ENCODE results near the gene CD200.

Gene CD200

GRCh38 chr3:112388972-112389371, 56.0 kb downstream of the CD200 start:
- DNase-seq (ENCODE audit: low read depth): no peak
- no peak overlapping the region for H3K4me3 ChIP-seq (ENCODE audit: low read length)
- TF ChIP-seq CTCF (conservative IDR thresholded peaks at IDR 0.05; ENCODE audit: low read length): no peak

GRCh38 chr3:112389961-112390360, 57.0 kb downstream of the CD200 start:
- DNase-seq (ENCODE audit: low read depth): no peak
- no peak overlapping the region for H3K4me3 ChIP-seq (ENCODE audit: low read length)
- no peak for TF ChIP-seq CTCF (conservative IDR thresholded peaks at IDR 0.05; ENCODE audit: low read length)

- peak; percentile 95 for DNase-seq (ENCODE audit: low read depth)
- TF ChIP-seq CTCF (conservative IDR thresholded peaks at IDR 0.05; ENCODE audit: low read length): no peak
- H3K4me3 ChIP-seq (ENCODE audit: low read length): peak overlapping the region; percentile 18; the same call in 1 of the 2 replicates
Observed at GRCh38 chr3:112390783-112391641, 58.1 kb downstream of the CD200 start.

GRCh38 chr3:112391648-112392047, 58.7 kb downstream of the CD200 start:
- TF ChIP-seq CTCF (conservative IDR thresholded peaks at IDR 0.05; ENCODE audit: low read length): no peak
- DNase-seq (ENCODE audit: low read depth): no peak
- H3K4me3 ChIP-seq (ENCODE audit: low read length): no peak overlapping the region

- no peak for TF ChIP-seq CTCF (conservative IDR thresholded peaks at IDR 0.05; ENCODE audit: low read length)
- H3K4me3 ChIP-seq (ENCODE audit: low read length): no peak overlapping the region
- DNase-seq (ENCODE audit: low read depth): no peak
Observed at GRCh38 chr3:112392393-112393359, 59.7 kb downstream of the CD200 start.

GRCh38 chr3:112393360-112393728, 60.4 kb downstream of the CD200 start:
- DNase-seq (ENCODE audit: low read depth): no peak
- TF ChIP-seq CTCF (conservative IDR thresholded peaks at IDR 0.05; ENCODE audit: low read length): no peak
- no peak overlapping the region for H3K4me3 ChIP-seq (ENCODE audit: low read length)

Data from AG10803 (cell line).